H1 (cell line): Measurements from ENCODE around the gene MGAT2. TPM values are rescaled to one million over a fixed set of nuclear protein-coding genes. Genes with fewer than 3 reads are reported as not detected.
A peak's percentile ranks its signal among the peaks of the same experiment; 100 is the strongest.

Experiments
- CBX5 ChIP-seq: fragments of 300-800, 300-1000 bp; sonication (generic); IDR thresholded peaks from 2 replicates; pipeline ENCODE4 v1.7.1; 2016; ENCODE audit warnings: antibody characterized with exemption, low read length, low read depth
- CHD2 ChIP-seq: IDR thresholded peaks from 2 replicates; pipeline ENCODE4 v1.6.1; 2012; ENCODE audit warnings: low read length, improper control_type of control experiment
- CREB1 ChIP-seq: IDR thresholded peaks from 2 replicates; pipeline ENCODE4 v1.6.1; 2012; ENCODE audit warnings: inconsistent platforms
- CTBP2 ChIP-seq: IDR thresholded peaks from 2 replicates; pipeline ENCODE4 v1.7.0; 2011; ENCODE audit warnings: borderline replicate concordance, mild to moderate bottlenecking, moderate library complexity, mixed read lengths, low read length; ENCODE audit not compliant: insufficient read depth, insufficient read length
- EGR1 ChIP-seq: IDR thresholded peaks from 2 replicates; pipeline ENCODE4 v1.6.1; 2011; ENCODE audit warnings: low read depth, low read length, borderline replicate concordance
- EP300 ChIP-seq, 2 experiments: IDR thresholded peaks; 1 replicate in 1 of 2; 2 replicates in 1 of 2; pipeline ENCODE4 v1.6.1; 2011 to 2012; ENCODE audit warnings: low read depth in 2 of 2, low read length in 2 of 2, mild to moderate bottlenecking in 2 of 2, borderline replicate concordance in 1 of 2, inconsistent platforms in 1 of 2, moderate library complexity in 1 of 2
- FOSL1 ChIP-seq: IDR thresholded peaks from 2 replicates; pipeline ENCODE4 v1.6.1; 2011; ENCODE audit warnings: mild to moderate bottlenecking, low read depth, low read length, moderate library complexity; ENCODE audit not compliant: insufficient read depth
- GTF2F1 ChIP-seq: IDR thresholded peaks from 2 replicates; pipeline ENCODE4 v1.6.1; 2012; ENCODE audit warnings: low read depth, low read length, improper control_type of control experiment, borderline replicate concordance
- KDM1A ChIP-seq: fragments of 200-600, 300-600 bp; sonication (generic); IDR thresholded peaks from 2 replicates; pipeline ENCODE4 v1.7.1; 2016; ENCODE audit warnings: mild to moderate bottlenecking, low read length, borderline replicate concordance
- KDM4A ChIP-seq: IDR thresholded peaks from one replicate; pipeline ENCODE4 v1.7.1; 2012; ENCODE audit warnings: low read depth, mild to moderate bottlenecking, moderate library complexity, low read length, inconsistent platforms; ENCODE audit not compliant: severe bottlenecking
- KDM5A ChIP-seq: fragments of 200-600 bp; IDR thresholded peaks from 2 replicates; pipeline ENCODE4 v1.7.1; 2012; ENCODE audit warnings: mild to moderate bottlenecking, low read length, inconsistent platforms, mixed read lengths
- NRF1 ChIP-seq: IDR thresholded peaks from 2 replicates; pipeline ENCODE4 v1.6.1; 2011; ENCODE audit warnings: mild to moderate bottlenecking, low read depth, low read length, improper control_type of control experiment
- POU5F1 ChIP-seq: IDR thresholded peaks from 2 replicates; pipeline ENCODE4 v1.6.1; 2011; ENCODE audit warnings: low read depth, mild to moderate bottlenecking, low read length, moderate library complexity
- RAD21 ChIP-seq, 2 experiments: IDR thresholded peaks in 1 of 2; conservative IDR thresholded peaks in 1 of 2; 2 replicates each; pipeline ENCODE4 v1.6.1; 2011; ENCODE audit warnings: low read depth in 2 of 2, low read length in 2 of 2, improper control_type of control experiment in 1 of 2, inconsistent platforms in 1 of 2, mild to moderate bottlenecking in 1 of 2, moderate library complexity in 1 of 2
- RNF2 ChIP-seq: fragments of 200-900, 300-1000 bp; sonication (generic); IDR thresholded peaks from 2 replicates; pipeline ENCODE4 v1.7.1; 2016; ENCODE audit warnings: borderline replicate concordance, low read depth, mild to moderate bottlenecking, antibody characterized with exemption, low read length; ENCODE audit not compliant: poor library complexity, severe bottlenecking; ENCODE audit errors: missing control alignments
- SIX5 ChIP-seq: IDR thresholded peaks from 2 replicates; pipeline ENCODE4 v1.6.1; 2011; ENCODE audit warnings: mild to moderate bottlenecking, low read depth, low read length
- SP2 ChIP-seq: IDR thresholded peaks from 2 replicates; pipeline ENCODE4 v1.6.1; 2012; ENCODE audit warnings: mild to moderate bottlenecking, low read length, inconsistent platforms
- SP4 ChIP-seq: IDR thresholded peaks from 2 replicates; pipeline ENCODE4 v1.6.1; 2012; ENCODE audit warnings: low read length, inconsistent platforms
- TAF1 ChIP-seq: IDR thresholded peaks from 2 replicates; pipeline ENCODE4 v1.6.1; 2011; ENCODE audit warnings: mild to moderate bottlenecking, low read depth, low read length
- TEAD4 ChIP-seq: IDR thresholded peaks from 2 replicates; pipeline ENCODE4 v1.6.1; 2012; ENCODE audit warnings: low read depth, low read length, inconsistent platforms, mixed read lengths
- polyA plus RNA-seq, 7 experiments: library from polyadenylated mRNA; depleted of rRNA in 3 of 7; stranded (reverse) in 5 of 7; unstranded in 2 of 7; fragments of >200 nt in 5 of 7; fragments of 200-250 nt in 2 of 7; gene quantifications; 1 replicate in 5 of 7; 2 replicates in 1 of 7; 4 replicates in 1 of 7; pipeline versions ENCODE4 v1.2.1 to v1.2.3, GENCODE V29; 2011 to 2013; ENCODE audit warnings: missing spikeins in 2 of 7, mixed read lengths in 2 of 7
- total RNA-seq: library from RNA; stranded (reverse); fragmentation: NEBNext Ultra II Directional; extraction: Animal tissue kit (Norgen Biotek cat#: 25700); gene quantifications from 2 replicates; pipeline ENCODE4 v1.2.1, GENCODE V29; 2021
- TF ChIP-seq, protein P1 (sequence below), 3 experiments: IDR thresholded peaks; 1 replicate in 2 of 3; 2 replicates in 1 of 3; pipeline versions ENCODE4 v1.5.1 to v1.6.1; 2011; ENCODE audit warnings: low read length in 3 of 3, mild to moderate bottlenecking in 3 of 3, inconsistent platforms in 2 of 3, low read depth in 1 of 3, moderate library complexity in 1 of 3; ENCODE audit not compliant: insufficient read depth in 1 of 3; ENCODE audit errors: control extremely low read depth in 1 of 3

MGAT2 gene
- total and polyA plus RNA-seq, 2 of the 8 experiments (the other 6 are each of a cell fraction or from before 2014, with no cell fraction given): 10.6 to 23.7 TPM

- TF ChIP-seq, protein P1, sequence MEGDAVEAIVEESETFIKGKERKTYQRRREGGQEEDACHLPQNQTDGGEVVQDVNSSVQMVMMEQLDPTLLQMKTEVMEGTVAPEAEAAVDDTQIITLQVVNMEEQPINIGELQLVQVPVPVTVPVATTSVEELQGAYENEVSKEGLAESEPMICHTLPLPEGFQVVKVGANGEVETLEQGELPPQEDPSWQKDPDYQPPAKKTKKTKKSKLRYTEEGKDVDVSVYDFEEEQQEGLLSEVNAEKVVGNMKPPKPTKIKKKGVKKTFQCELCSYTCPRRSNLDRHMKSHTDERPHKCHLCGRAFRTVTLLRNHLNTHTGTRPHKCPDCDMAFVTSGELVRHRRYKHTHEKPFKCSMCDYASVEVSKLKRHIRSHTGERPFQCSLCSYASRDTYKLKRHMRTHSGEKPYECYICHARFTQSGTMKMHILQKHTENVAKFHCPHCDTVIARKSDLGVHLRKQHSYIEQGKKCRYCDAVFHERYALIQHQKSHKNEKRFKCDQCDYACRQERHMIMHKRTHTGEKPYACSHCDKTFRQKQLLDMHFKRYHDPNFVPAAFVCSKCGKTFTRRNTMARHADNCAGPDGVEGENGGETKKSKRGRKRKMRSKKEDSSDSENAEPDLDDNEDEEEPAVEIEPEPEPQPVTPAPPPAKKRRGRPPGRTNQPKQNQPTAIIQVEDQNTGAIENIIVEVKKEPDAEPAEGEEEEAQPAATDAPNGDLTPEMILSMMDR (IDR thresholded peaks at IDR 0.05; ENCODE audit: control extremely low read depth in 1 of 3, insufficient read depth in 1 of 3, low read depth in 1 of 3, low read length in 3 of 3): no peak
- TF ChIP-seq TAF1: peak; percentile 98
- TF ChIP-seq CTBP2: no peak
- no peak for TF ChIP-seq KDM5A
- no peak for TF ChIP-seq RAD21 (IDR thresholded peaks at IDR 0.05 in 1 of 2, conservative IDR thresholded peaks at IDR 0.05 in 1 of 2; ENCODE audit: low read depth in 2 of 2, low read length in 2 of 2)
- peak; percentile 72; the same call in 1 of the 2 replicates for TF ChIP-seq GTF2F1
- TF ChIP-seq EGR1: no peak
- peak; percentile 27; the same call in 1 of the 2 replicates for TF ChIP-seq TEAD4
- no peak for TF ChIP-seq CHD2
- TF ChIP-seq EP300 (IDR thresholded peaks at IDR 0.05; ENCODE audit: borderline replicate concordance in 1 of 2, low read depth in 2 of 2, low read length in 2 of 2): no peak
- TF ChIP-seq SP4: no peak; the same call in 1 of the 2 replicates
- TF ChIP-seq SIX5: no peak
- TF ChIP-seq FOSL1: no peak
- TF ChIP-seq NRF1: peak; percentile 91
- TF ChIP-seq SP2: no peak
- no peak for TF ChIP-seq KDM4A
- no peak for TF ChIP-seq POU5F1
- peak; percentile 94 for TF ChIP-seq CREB1
- TF ChIP-seq KDM1A: no peak
- TF ChIP-seq CBX5: no peak
- no peak for TF ChIP-seq RNF2
Observed at GRCh38 chr14:49585803-49586672, 34.6 kb upstream of the MGAT2 start, which contains the start of gene RPS29 (continued).
